GM12891 (cell line): ENCODE measurements around the gene MSL1.

Experiments used
- PAX5 ChIP-seq: IDR thresholded peaks from 2 replicates; pipeline ENCODE4 v1.6.1; 2011; ENCODE audit warnings: low read length, moderate library complexity, mild to moderate bottlenecking; ENCODE audit not compliant: insufficient read depth, severe bottlenecking
- POLR2A ChIP-seq: IDR thresholded peaks from 2 replicates; pipeline ENCODE4 v1.6.1; 2011; ENCODE audit warnings: low read depth, low read length, control low read depth
- POLR2AphosphoS5 ChIP-seq: IDR thresholded peaks from 2 replicates; pipeline ENCODE4 v1.6.1; 2011; ENCODE audit warnings: low read depth, low read length, control low read depth
- POU2F2 ChIP-seq: IDR thresholded peaks from 2 replicates; pipeline ENCODE4 v1.6.1; 2011; ENCODE audit warnings: low read depth, mild to moderate bottlenecking, control low read depth, low read length, moderate library complexity
- SPI1 ChIP-seq: IDR thresholded peaks from 2 replicates; pipeline ENCODE4 v1.6.1; 2011; ENCODE audit warnings: low read depth, low read length, control low read depth
- TAF1 ChIP-seq: IDR thresholded peaks from 2 replicates; pipeline ENCODE4 v1.6.1; 2011; ENCODE audit warnings: low read depth, low read length, control low read depth

DNA sequence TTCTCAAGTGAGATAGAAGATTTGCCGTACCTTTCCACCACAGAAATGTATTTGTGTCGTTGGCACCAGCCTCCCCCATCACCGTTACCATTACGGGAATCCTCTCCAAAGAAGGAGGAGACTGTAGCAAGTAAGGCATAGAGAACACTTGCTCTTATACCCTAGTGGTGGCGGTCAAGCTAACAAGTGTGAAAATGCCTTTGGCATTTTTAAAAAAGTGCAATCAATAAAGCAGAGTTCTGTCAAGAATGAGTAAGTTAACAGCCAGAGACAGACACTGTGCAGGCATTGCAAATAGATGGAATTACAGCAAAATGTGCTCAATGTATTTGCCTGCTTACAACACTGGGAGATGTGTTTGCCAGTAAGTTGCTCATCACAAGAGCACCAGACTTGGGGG is 7.7 kb downstream of the MSL1 start:
- TF ChIP-seq PAX5, result no peak
- TF ChIP-seq POLR2A, result no peak
- no peak for TF ChIP-seq POLR2AphosphoS5
- no peak for TF ChIP-seq TAF1
- TF ChIP-seq SPI1, result no peak
- no peak for TF ChIP-seq POU2F2
